Mucosa of rectum (tissue), 2 donors: ENCODE results near the gene REEP1.
"Not testable (repeated sequence)": the region's sequence is repeated elsewhere in the genome, so short reads cannot be mapped to it uniquely, and the experiment has no call there.

Source experiments
- H3K27ac ChIP-seq, 2 donors: one replicate each; pipeline ENCODE4 v1.7.0; 2013; ENCODE audit warnings: inconsistent platforms in 2 of 2, low read depth in 2 of 2, low read length in 2 of 2
- H3K27me3 ChIP-seq, 2 donors: one replicate each; pipeline ENCODE4 v1.7.0; 2013; ENCODE audit warnings: low read length in 2 of 2; ENCODE audit not compliant: control insufficient read depth in 2 of 2, insufficient read depth in 2 of 2
- H3K36me3 ChIP-seq, 2 donors: one replicate each; pipeline ENCODE4 v1.7.0; 2013; ENCODE audit warnings: low read length in 2 of 2; ENCODE audit not compliant: control insufficient read depth in 2 of 2, insufficient read depth in 2 of 2
- H3K4me1 ChIP-seq, 2 donors: one replicate each; pipeline ENCODE4 v1.7.0; 2013; ENCODE audit warnings: low read length in 2 of 2, mild to moderate bottlenecking in 1 of 2; ENCODE audit not compliant: control insufficient read depth in 2 of 2, insufficient read depth in 2 of 2
- H3K4me3 ChIP-seq, 2 donors: one replicate each; pipeline ENCODE4 v1.7.0; 2013; ENCODE audit warnings: low read length in 2 of 2
- H3K9ac ChIP-seq, 2 donors: one replicate each; pipeline ENCODE4 v1.7.0; 2013; ENCODE audit warnings: low read length in 2 of 2, low read depth in 1 of 2, mild to moderate bottlenecking in 1 of 2
- H3K9me3 ChIP-seq, 2 donors: one replicate each; pipeline ENCODE4 v1.7.0; 2013; ENCODE audit warnings: low read length in 2 of 2; ENCODE audit not compliant: control insufficient read depth in 2 of 2
- donor health status: healthy.
- donor health status: Normal muscosa, but diverticular disease.

Gene REEP1

DNA sequence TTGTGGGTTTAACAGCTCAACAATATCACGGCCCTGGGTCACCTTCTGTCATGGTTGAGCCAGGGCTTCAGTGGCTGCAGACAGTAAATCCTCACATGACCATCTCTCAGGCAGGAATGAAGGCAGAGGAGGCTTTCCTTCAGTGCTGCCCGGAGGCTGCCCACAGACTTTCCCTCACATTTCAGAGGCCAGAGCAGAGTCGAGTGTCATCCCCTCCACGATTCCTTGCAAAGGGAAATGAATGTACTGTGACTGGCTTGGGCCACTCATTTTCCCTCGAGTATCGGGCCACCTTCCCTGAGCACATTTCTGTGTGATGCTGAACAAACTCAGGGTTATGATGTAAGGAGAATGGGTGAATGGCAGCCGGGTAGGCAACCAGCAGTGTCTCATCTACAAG lies 10.0 kb upstream of the REEP1 start:
- Histone ChIP-seq H3K27me3 (peaks cover 0 to 3% of the 10 kb centered on the region in 2 donors), H3K27ac (no peak overlapping the region), H3K9me3 (no peaks in the 10 kb centered on the region), H3K36me3 (no peaks in the 10 kb centered on the region), H3K4me3 (no peak overlapping the region), H3K9ac (no peak overlapping the region), H3K4me1 (peaks cover 0 to 2% of the 10 kb centered on the region in 2 donors)

DNA sequence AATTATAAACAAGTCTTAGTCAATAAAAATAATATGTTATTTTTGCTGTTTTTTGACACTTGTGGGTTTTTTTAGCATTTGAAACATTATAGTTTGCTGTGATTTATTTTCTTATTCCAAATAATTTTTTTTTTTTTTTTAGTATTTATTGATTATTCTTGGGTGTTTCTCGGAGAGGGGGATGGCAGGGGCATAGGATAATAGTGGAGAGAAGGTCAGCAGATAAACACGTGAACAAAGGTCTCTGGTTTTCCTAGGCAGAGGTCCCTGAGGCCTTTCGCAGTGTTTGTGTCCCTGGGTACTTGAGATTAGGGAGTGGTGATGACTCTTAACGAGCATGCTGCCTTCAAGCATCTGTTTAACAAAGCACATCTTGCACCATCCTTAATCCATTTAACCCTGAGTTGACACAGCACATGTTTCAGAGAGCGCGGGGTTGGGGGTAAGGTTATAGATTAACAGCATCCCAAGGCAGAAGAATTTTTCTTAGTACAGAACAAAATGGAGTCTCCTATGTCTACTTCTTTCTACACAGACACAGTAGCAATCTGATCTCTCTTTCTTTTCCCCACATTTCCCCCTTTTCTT lies 8.5 kb upstream of the REEP1 start:
- not testable (repeated sequence) for H3K36me3 ChIP-seq, H3K4me3 ChIP-seq, H3K27me3 ChIP-seq, H3K9ac ChIP-seq, H3K4me1 ChIP-seq, H3K27ac ChIP-seq, H3K9me3 ChIP-seq

DNA sequence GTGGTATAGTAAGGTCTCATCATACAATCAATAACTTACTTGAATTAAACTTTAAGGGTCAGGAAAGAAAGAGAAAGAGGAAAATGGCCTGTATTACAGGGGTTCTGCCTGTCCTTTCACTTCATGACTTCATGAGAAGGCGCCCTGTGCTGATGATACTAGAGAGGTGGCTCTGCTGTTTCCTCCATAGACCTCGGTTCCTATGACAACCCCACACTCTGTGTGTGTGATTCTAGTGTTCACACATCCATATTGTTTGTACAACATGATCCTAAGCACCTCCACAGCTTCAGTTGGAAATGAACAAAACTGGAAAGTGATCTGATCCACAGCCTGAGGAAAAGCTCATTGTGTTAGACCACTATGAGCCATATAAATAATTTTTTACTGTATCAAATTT lies 7.0 kb upstream of the REEP1 start:
- no peak overlapping the region for H3K27ac ChIP-seq
- H3K9me3 ChIP-seq = peaks cover 2 to 6% of the 10 kb centered on the region in 2 donors
- no peaks in the 10 kb centered on the region for H3K4me1 ChIP-seq
- H3K27me3 ChIP-seq = peaks cover 5 to 6% of the 10 kb centered on the region in 2 donors
- no peak overlapping the region for H3K9ac ChIP-seq
- H3K36me3 ChIP-seq = no peaks in the 10 kb centered on the region
- no peak overlapping the region for H3K4me3 ChIP-seq

DNA sequence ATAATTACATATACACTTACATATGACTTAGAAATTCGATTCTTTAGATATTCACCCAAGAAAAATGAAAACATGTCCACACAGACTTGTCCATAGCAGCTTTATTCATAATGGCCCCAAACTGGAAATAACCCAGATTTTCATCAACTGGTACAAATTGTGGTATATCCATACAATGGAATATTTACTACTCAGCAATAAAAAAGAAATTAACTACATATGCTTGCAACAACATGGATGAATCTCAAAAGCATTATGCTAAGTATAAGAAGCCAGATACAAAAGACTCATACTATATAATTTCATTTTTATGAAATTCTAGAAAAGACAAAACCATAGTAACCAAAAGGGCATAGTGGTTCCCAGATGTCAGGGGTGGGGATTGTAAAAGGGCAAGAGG lies 5.1 kb upstream of the REEP1 start:
- Histone ChIP-seq H3K4me3 (no peak overlapping the region), H3K27me3 (peaks cover 15 to 18% of the 10 kb centered on the region in 2 donors), H3K36me3 (no peaks in the 10 kb centered on the region), H3K27ac (no peak overlapping the region), H3K9ac (no peak overlapping the region), H3K4me1 (peaks cover 4 to 6% of the 10 kb centered on the region in 2 donors), H3K9me3 (peaks cover 2 to 6% of the 10 kb centered on the region in 2 donors)

DNA sequence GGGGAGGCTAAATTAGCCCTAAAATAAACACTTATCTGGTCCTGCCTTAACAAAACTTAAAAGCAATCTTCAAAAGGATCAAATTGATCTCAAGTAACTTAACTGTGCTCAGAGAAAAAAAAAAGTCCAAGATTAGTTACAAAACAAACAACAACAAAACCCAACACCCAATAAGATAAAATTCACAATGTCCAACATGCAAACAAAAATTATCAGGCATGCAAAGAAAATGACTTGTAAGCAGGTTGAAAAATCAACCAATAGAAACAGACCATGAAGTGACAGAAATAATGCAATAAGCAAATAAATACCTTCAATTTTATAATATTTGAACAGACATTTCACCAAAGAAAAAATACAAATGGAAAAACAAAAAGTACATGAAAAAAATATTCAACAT lies 4.0 kb upstream of the REEP1 start:
- Histone ChIP-seq H3K36me3 (no peaks in the 10 kb centered on the region), H3K4me1 (peaks cover 6 to 9% of the 10 kb centered on the region in 2 donors), H3K27me3 (peaks cover 16 to 22% of the 10 kb centered on the region in 2 donors), H3K4me3 (no peak overlapping the region), H3K27ac (no peak overlapping the region), H3K9me3 (peaks cover 2 to 6% of the 10 kb centered on the region in 2 donors), H3K9ac (no peak overlapping the region)

DNA sequence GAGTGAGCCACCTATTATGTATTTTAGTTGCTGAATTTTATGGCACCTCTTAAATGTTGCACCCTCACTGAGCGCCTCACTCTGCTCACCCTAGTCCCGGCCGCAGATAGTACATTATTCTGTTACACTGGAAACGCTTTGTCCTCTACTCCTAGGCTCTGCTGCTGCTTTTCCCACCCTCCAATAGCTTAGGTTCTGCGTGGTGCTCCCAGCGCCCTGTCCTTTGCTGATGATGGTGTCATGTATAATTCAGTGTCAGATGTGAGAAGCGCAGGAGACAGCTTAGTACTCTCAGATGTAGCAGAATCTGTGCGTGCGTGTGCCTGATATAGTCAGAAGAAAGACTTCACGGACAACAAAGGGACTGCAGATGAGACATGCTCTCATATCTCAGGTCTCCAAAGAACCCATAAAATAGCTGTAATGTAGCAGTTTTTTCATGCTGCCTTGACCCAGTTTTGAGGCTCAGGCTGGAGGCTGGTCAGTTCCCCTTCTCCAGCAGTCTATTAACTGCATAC lies 1.4 kb upstream of the REEP1 start:
- H3K27me3 ChIP-seq = peaks cover 27 to 28% of the 10 kb centered on the region in 2 donors
- H3K27ac ChIP-seq = no peak overlapping the region
- H3K9me3 ChIP-seq = peaks cover 2 to 6% of the 10 kb centered on the region in 2 donors
- peaks cover 6 to 15% of the 10 kb centered on the region in 2 donors for H3K4me1 ChIP-seq
- no peaks in the 10 kb centered on the region for H3K36me3 ChIP-seq
- H3K4me3 ChIP-seq = no peak overlapping the region
- H3K9ac ChIP-seq = no peak overlapping the region

DNA sequence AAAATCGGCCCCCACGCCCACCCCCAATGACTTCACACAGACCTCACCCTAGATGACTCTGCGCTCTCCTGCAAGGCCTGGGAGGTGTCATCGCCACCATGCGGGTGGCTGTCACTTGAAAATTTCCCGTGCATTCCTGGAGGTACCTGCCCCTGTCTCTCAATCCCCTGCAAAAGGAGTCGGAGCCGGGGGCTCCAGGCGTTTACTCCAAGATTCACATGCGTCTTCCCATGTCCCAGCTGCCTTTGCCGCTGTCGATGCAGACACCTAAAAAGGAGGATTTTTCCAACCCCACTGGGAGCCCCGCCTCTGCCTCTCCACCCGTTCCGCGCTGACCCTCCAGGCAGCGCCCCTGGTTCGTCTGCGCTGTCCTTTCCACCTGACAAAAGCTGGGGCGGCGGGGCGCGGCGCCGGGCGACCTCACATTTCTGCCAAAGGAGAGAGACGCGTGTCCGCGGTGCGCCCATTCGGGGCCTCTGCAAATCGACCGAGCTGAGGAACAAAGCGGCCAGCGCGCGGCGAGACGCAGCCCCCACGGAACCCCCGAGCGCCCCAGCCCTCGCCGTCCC lies 667 bp downstream of the REEP1 start:
- Histone ChIP-seq H3K9me3 (peaks cover 2 to 6% of the 10 kb centered on the region in 2 donors), H3K27ac (no peak overlapping the region), H3K4me1 (peaks cover 6 to 15% of the 10 kb centered on the region in 2 donors), H3K27me3 (peaks cover 28 to 32% of the 10 kb centered on the region in 2 donors), H3K9ac (peak overlapping the region in 1 of 2 donors; percentile 20), H3K4me3 (peak overlapping the region; percentile 40 to 69), H3K36me3 (no peaks in the 10 kb centered on the region)

DNA sequence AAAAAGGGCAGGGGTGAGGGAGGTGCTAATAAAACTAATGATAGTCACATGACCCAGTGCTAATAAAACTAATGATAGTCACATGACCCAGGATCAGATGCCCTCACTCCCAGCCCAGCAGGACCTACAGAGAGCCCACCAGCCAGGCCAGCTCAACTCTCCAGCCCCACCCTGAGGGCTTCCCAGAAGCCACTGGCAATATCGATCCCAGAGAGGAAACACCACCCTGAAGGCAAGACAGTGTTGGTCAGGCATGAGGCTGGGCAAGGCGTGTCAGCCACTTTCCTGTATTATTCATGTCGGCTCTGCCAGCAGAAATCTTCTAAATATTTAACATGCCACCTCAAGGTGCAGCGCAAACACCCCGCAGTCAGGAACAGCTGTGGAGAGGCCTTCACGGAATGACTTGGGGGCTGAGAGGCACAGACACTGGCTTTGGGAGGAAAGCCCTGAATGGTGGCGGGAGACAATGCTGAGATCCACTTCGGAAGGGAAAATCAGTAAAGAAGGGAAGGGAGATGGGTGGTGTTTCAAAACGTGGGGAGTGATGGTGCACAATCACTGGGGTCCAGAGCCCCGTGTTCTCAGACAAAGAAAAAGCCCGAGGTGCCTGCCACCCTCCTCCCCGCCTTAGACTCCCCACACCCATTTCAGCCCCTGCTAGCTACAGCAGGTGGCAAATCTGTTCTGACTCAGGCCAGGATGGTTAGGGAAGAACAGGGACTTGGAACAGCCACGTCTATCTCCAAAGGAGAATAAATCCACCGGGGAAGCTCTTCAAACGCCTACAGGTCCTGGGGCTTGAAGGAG lies 1.4 kb downstream of the REEP1 start:
- H3K36me3 ChIP-seq = no peaks in the 10 kb centered on the region
- H3K9me3 ChIP-seq = peaks cover 2 to 3% of the 10 kb centered on the region in 2 donors
- H3K27me3 ChIP-seq = peaks cover 28 to 32% of the 10 kb centered on the region in 2 donors
- H3K9ac ChIP-seq = no peak overlapping the region
- H3K27ac ChIP-seq = no peak overlapping the region
- H3K4me3 ChIP-seq = peak overlapping the region; percentile 40 to 69
- peaks cover 6 to 15% of the 10 kb centered on the region in 2 donors for H3K4me1 ChIP-seq

DNA sequence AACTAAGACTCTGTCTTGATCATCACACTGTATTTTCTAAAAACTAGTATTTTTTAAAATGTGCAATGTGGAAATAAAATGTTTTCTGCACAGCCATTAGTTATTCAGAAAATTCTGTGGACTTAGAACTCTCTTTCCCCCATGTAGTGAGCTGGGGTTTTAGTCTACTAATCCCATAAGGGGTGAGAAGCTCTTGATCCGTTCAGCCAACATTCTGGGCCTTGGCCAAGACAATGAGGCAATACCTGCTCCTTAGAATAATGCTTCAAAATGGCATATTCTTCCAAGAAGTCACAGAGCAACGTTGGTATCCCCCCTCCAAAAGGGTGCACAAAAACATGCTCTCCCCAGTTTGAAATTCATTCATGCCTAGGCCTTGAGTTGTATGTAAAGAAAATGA lies 4.0 kb downstream of the REEP1 start:
- no peak overlapping the region for H3K4me3 ChIP-seq
- H3K27ac ChIP-seq = no peak overlapping the region
- H3K4me1 ChIP-seq = peaks cover 6 to 15% of the 10 kb centered on the region in 2 donors
- H3K9ac ChIP-seq = no peak overlapping the region
- H3K27me3 ChIP-seq = peaks cover 19 to 20% of the 10 kb centered on the region in 2 donors
- H3K9me3 ChIP-seq = no peaks in the 10 kb centered on the region
- no peaks in the 10 kb centered on the region for H3K36me3 ChIP-seq

DNA sequence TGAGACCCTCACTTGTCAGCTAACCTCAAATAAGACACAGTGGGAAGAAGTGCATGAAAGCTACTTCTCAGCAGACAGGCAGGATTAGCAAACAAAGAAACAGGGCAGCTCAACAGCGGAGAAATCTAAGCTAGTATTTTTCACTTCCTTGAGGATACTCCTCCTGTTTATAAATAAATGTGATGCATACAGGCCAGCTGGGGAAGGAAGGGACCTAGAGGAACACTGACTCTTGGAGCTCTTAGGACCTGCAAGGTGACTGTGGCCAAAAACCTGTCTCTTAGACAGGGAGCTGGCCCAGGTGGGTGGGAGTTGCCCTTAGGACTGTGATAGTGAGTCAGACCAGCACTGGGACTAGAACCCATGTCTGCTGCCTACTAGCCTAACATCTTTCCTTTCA lies 4.8 kb downstream of the REEP1 start:
- H3K36me3 ChIP-seq = no peaks in the 10 kb centered on the region
- peaks cover 13 to 17% of the 10 kb centered on the region in 2 donors for H3K27me3 ChIP-seq
- H3K9me3 ChIP-seq = no peaks in the 10 kb centered on the region
- no peak overlapping the region for H3K27ac ChIP-seq
- H3K9ac ChIP-seq = no peak overlapping the region
- peaks cover 0 to 11% of the 10 kb centered on the region in 2 donors for H3K4me1 ChIP-seq
- no peak overlapping the region for H3K4me3 ChIP-seq
